Upper lobe of left lung (tissue), 4 donors: ENCODE results near the gene MRGPRF.

Experiments
- EP300 ChIP-seq, 4 donors: sonication (generic); formaldehyde crosslinking; IDR thresholded peaks; one replicate each; pipeline ENCODE4 v1.5.1; 2017; ENCODE audit warnings: antibody characterized with exemption in 4 of 4, control low read depth in 2 of 4
- POLR2A ChIP-seq, 4 donors: fragments of 450-650 bp; IDR thresholded peaks; one replicate each; pipeline ENCODE4 v1.5.1; 2016 to 2017; ENCODE audit warnings: antibody characterized with exemption in 4 of 4, mild to moderate bottlenecking in 2 of 4
- POLR2AphosphoS5 ChIP-seq, 2 donors: sonication (generic); formaldehyde crosslinking; IDR thresholded peaks; one replicate each; pipeline ENCODE4 v1.5.1; 2017; ENCODE audit warnings: antibody characterized with exemption in 2 of 2
- TF ChIP-seq, protein P1 (sequence below), 6 experiments: fragments of 450-650 bp in 4 of 6; fragments of 200-600 bp in 2 of 6; sonication (generic) in 2 of 6; IDR thresholded peaks; one replicate each; pipeline ENCODE4 v1.5.1; 2016 to 2019; ENCODE audit warnings: antibody characterized with exemption in 6 of 6

- TF ChIP-seq, protein P1, sequence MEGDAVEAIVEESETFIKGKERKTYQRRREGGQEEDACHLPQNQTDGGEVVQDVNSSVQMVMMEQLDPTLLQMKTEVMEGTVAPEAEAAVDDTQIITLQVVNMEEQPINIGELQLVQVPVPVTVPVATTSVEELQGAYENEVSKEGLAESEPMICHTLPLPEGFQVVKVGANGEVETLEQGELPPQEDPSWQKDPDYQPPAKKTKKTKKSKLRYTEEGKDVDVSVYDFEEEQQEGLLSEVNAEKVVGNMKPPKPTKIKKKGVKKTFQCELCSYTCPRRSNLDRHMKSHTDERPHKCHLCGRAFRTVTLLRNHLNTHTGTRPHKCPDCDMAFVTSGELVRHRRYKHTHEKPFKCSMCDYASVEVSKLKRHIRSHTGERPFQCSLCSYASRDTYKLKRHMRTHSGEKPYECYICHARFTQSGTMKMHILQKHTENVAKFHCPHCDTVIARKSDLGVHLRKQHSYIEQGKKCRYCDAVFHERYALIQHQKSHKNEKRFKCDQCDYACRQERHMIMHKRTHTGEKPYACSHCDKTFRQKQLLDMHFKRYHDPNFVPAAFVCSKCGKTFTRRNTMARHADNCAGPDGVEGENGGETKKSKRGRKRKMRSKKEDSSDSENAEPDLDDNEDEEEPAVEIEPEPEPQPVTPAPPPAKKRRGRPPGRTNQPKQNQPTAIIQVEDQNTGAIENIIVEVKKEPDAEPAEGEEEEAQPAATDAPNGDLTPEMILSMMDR (IDR thresholded peaks at IDR 0.05), result no peak
- TF ChIP-seq POLR2A (IDR thresholded peaks at IDR 0.05) (no peak), EP300 (IDR thresholded peaks at IDR 0.05) (no peak), POLR2AphosphoS5 (IDR thresholded peaks at IDR 0.05) (no peak)
These were observed 42.2 kb upstream of the MRGPRF start for GRCh38 chr11:69055212-69055586.
